Activated naive CD4-positive, alpha-beta T cell treated with anti-CD3 and anti-CD28 coated beads for 36 hours (primary cell): ENCODE data around the gene RAB39A. TPM values are rescaled to one million over a fixed set of nuclear protein-coding genes. Genes with fewer than 3 reads are reported as not detected.

ENCODE experiments used
- CTCF ChIA-PET: fragments of 350-600 bp; sonication (Branson Sonifier 250); formaldehyde crosslinking; loops from one replicate; lab custom pipeline; 2021; ENCODE audit warnings: antibody characterized with exemption; lab: Charles Lee
- DNase-seq: peaks from one replicate; pipeline ENCODE4 v3.0.0-alpha.2; 2020
- H3K27ac Mint-ChIP-seq: one replicate; pipeline ENCODE4 v1.8.0; 2021; ENCODE audit warnings: mild to moderate bottlenecking, mixed read lengths
- H3K27me3 Mint-ChIP-seq: one replicate; pipeline ENCODE4 v1.8.0; 2021; ENCODE audit warnings: low read depth, mixed read lengths
- H3K36me3 Mint-ChIP-seq: one replicate; pipeline ENCODE4 v1.8.0; 2021; ENCODE audit warnings: low read depth, mixed read lengths
- H3K4me1 Mint-ChIP-seq: one replicate; pipeline ENCODE4 v1.8.0; 2021; ENCODE audit warnings: low read depth, mixed read lengths
- H3K4me3 Mint-ChIP-seq: one replicate; pipeline ENCODE4 v1.8.0; 2021; ENCODE audit warnings: mild to moderate bottlenecking, moderate library complexity, mixed read lengths
- H3K9me3 Mint-ChIP-seq: one replicate; pipeline ENCODE4 v1.8.0; 2021; ENCODE audit warnings: mixed read lengths
- intact Hi-C: fragments of 100-400 bp; cut with micrococcal nuclease; formaldehyde crosslinking; loops from one replicate; pipeline ENCODE4 v1.15.1; 2023
- total RNA-seq, 2 experiments: library from RNA; stranded (reverse); gene quantifications; one replicate each; pipeline ENCODE4 v1.2.3, GENCODE V29; 2021

RAB39A gene
- total RNA-seq, 2 experiments from 2014 or later: not detected

DNA sequence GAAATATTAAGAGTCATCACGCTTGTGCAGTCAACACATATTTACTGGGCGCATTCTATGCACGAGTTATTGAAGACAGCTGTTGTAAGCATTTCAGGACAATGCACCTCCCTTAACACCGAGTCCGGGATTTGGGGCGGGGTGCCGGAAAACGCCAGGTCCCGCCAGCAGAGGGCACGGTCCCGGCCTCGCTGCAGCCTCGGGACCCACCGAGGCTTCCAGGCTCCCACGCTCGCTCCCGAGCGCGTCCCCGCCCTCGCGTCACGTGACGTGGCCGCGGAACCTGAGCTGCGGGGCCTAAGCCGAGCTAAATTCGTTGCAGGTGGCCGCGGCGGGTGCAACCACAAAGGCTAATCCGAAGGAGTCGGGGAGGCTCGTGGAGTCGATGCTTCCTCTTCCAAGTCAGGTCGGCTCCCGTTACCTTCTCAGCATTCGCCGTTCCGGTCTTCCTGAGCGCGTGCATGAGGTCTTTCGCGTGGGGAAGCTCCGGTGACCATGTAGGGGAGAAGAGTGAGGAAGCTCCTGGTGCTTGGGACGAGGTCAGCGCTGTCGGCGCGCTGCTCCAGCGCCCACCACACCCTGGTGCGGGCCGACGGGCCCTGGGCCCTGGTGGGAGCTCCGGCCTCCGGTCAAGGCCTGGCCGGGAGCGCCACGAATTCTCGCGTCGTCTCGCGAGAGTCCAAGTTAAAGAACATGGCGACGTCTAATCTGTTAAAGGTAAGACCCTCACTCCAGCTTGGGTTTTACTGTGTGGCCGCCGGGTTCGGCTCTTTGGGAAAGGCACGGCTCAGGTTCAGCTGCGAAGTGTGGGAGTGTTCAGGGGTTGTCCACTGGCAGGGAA lies 80.6 kb downstream of the RAB39A start, which contains the start of gene CUL5:
Gene CUL5 (plus strand): TSS at position 243 of the 841 bp plus-strand sequence. CDS start 451 bp downstream, at position 694.
- CTCF ChIA-PET: interaction anchor here (0.6 to 1.9 kb wide), 24 partner anchors 9 to 657 kb away, joined by 3 to 12 read pairs (median 4); partner anchors contain the start of gene DDX10
- Mint-ChIP-seq H3K27ac (peak within 1 kb of the TSS; percentile 76), H3K36me3 (peaks cover 1% of the 10 kb centered on the region), H3K4me1 (peaks cover 15% of the 10 kb centered on the region), H3K9me3 (no peaks in the 10 kb centered on the region), H3K27me3 (no peaks in the 10 kb centered on the region), H3K4me3 (peak within 1 kb of the TSS; percentile 93)
- intact Hi-C loops: loop anchor here (1.0 to 5.0 kb wide), 12 partner anchors 62 to 653 kb away; partner anchors contain the start of genes ACAT1, ALKBH8, ATM and C11orf65
- DNase-seq: peak; percentile 92

- peaks cover 17% of the 10 kb centered on the region for H3K4me1 Mint-ChIP-seq
- H3K4me3 Mint-ChIP-seq: peak overlapping the region; percentile 93
- H3K36me3 Mint-ChIP-seq: peaks cover 1% of the 10 kb centered on the region
- no peaks in the 10 kb centered on the region for H3K9me3 Mint-ChIP-seq
- peak overlapping the region; percentile 76 for H3K27ac Mint-ChIP-seq
- DNase-seq: peak; percentile 20
- CTCF ChIA-PET: interaction anchor here (0.8 to 1.9 kb wide), 11 partner anchors 8 to 656 kb away, joined by 3 to 12 read pairs (median 4); partner anchors contain the start of gene DDX10
- H3K27me3 Mint-ChIP-seq: no peaks in the 10 kb centered on the region
- intact Hi-C loops: loop anchor here (2.0 to 10.0 kb wide), 9 partner anchors 61 to 653 kb away; partner anchors contain the start of genes ALKBH8, ATM, EXPH5 and NPAT
Observed at GRCh38 chr11:108009497-108010370, 81.5 kb downstream of the RAB39A start.

- intact Hi-C loops: loop anchor here (10.0 kb wide), 1 partner anchor 483 kb away; the partner anchor contains the start of gene POGLUT3
- H3K36me3 Mint-ChIP-seq: peaks cover 3% of the 10 kb centered on the region
- H3K27ac Mint-ChIP-seq: no peak overlapping the region
- no peak for DNase-seq
- peaks cover 39% of the 10 kb centered on the region for H3K4me1 Mint-ChIP-seq
- CTCF ChIA-PET: interaction anchor here (0.6 to 1.9 kb wide), 7 partner anchors 9 to 172 kb away, joined by 3 to 7 read pairs (median 4); partner anchors contain the start of gene ACAT1
- H3K27me3 Mint-ChIP-seq: no peaks in the 10 kb centered on the region
- no peak overlapping the region for H3K4me3 Mint-ChIP-seq
- no peaks in the 10 kb centered on the region for H3K9me3 Mint-ChIP-seq
Observed at GRCh38 chr11:108012139-108012725, 84.0 kb downstream of the RAB39A start.

Other genes with a start within 250 kb of the RAB39A start
- not detected for gene SLN, start 216.4 kb upstream of the RAB39A start, total RNA-seq
- gene SLC35F2, start 69.7 kb upstream of the RAB39A start, total RNA-seq: 10 to 100 TPM; 18.2 to 20.5 TPM
- gene CUL5, start 80.5 kb downstream of the RAB39A start, total RNA-seq: 10 to 100 TPM; 25.9 to 26.2 TPM
- gene ACAT1, start 193.1 kb downstream of the RAB39A start, total RNA-seq: 10 to 100 TPM; 54.9 to 55.0 TPM